Ovary (tissue), 3 donors: ENCODE data around the gene PHLPP2.

Experiments used
- CTCF ChIP-seq, 3 donors: fragments of 450-650 bp in 2 of 3; fragments of 200-600 bp in 1 of 3; IDR thresholded peaks; one replicate each; pipeline versions ENCODE4 v1.5.1 to v1.8.0; 2016 to 2022; ENCODE audit warnings: antibody characterized with exemption in 3 of 3, mild to moderate bottlenecking in 1 of 3
- EP300 ChIP-seq: sonication (generic); formaldehyde crosslinking; IDR thresholded peaks from one replicate; pipeline ENCODE4 v1.6.1; 2017; ENCODE audit warnings: antibody characterized with exemption
- donor health status: DM: no; HTN: no; CAD: no.

GRCh38 chr16:71674229-71674628 is 50.3 kb downstream of the PHLPP2 start:
- TF ChIP-seq CTCF (IDR thresholded peaks at IDR 0.05) = no peak
- no peak for TF ChIP-seq EP300
